HUES6 (cell line): ENCODE results near the gene B4GALT1.

Experiments used
- H3K27ac ChIP-seq: 2 replicates; pipeline ENCODE4 v1.7.0; 2013; ENCODE audit warnings: low read depth, mild to moderate bottlenecking, low read length, inconsistent platforms
- H3K27me3 ChIP-seq: 2 replicates; pipeline ENCODE4 v1.6.1; 2013; ENCODE audit warnings: low read length; ENCODE audit not compliant: control insufficient read depth, insufficient read depth
- H3K36me3 ChIP-seq: 2 replicates; pipeline ENCODE4 v1.6.1; 2013; ENCODE audit warnings: low read length; ENCODE audit not compliant: control insufficient read depth, insufficient read depth
- H3K4me1 ChIP-seq: 2 replicates; pipeline ENCODE4 v1.6.1; 2013; ENCODE audit warnings: low read length; ENCODE audit not compliant: control insufficient read depth, insufficient read depth
- H3K4me3 ChIP-seq: 2 replicates; pipeline ENCODE4 v1.5.1; 2013; ENCODE audit warnings: low read depth, low read length
- H3K9ac ChIP-seq: one replicate; pipeline ENCODE4 v1.6.1; 2013; ENCODE audit warnings: mild to moderate bottlenecking, low read length
- H3K9me3 ChIP-seq: 2 replicates; pipeline ENCODE4 v1.6.1; 2013; ENCODE audit warnings: low read depth, low read length; ENCODE audit not compliant: control insufficient read depth, insufficient read depth

B4GALT1 gene

GRCh38 chr9:33146298-33146697 lies 20.8 kb downstream of the B4GALT1 start:
- Histone ChIP-seq H3K4me1 (peaks cover 5% of the 10 kb centered on the region; the same call in 1 of the 2 replicates), H3K4me3 (no peak overlapping the region), H3K36me3 (no peaks in the 10 kb centered on the region), H3K9me3 (no peaks in the 10 kb centered on the region), H3K9ac (no peak overlapping the region), H3K27me3 (no peaks in the 10 kb centered on the region), H3K27ac (no peak overlapping the region)

GRCh38 chr9:33144551-33144950 lies 22.6 kb downstream of the B4GALT1 start:
- Histone ChIP-seq H3K27me3 (no peaks in the 10 kb centered on the region), H3K4me1 (peaks cover 6% of the 10 kb centered on the region; the same call in 1 of the 2 replicates), H3K9ac (no peak overlapping the region), H3K36me3 (no peaks in the 10 kb centered on the region), H3K4me3 (no peak overlapping the region), H3K9me3 (no peaks in the 10 kb centered on the region), H3K27ac (no peak overlapping the region)

- Histone ChIP-seq H3K4me3 (no peak overlapping the region), H3K4me1 (peaks cover 10% of the 10 kb centered on the region; the same call in 1 of the 2 replicates), H3K36me3 (no peaks in the 10 kb centered on the region), H3K27me3 (no peaks in the 10 kb centered on the region), H3K9ac (no peak overlapping the region), H3K9me3 (no peaks in the 10 kb centered on the region), H3K27ac (no peak overlapping the region)
Measured at GRCh38 chr9:33143241-33143661, 23.9 kb downstream of the B4GALT1 start.

GRCh38 chr9:33142535-33142934 lies 24.6 kb downstream of the B4GALT1 start:
- no peak overlapping the region for H3K9ac ChIP-seq
- H3K4me3 ChIP-seq, result no peak overlapping the region
- peaks cover 10% of the 10 kb centered on the region; the same call in 1 of the 2 replicates for H3K4me1 ChIP-seq
- H3K36me3 ChIP-seq, result no peaks in the 10 kb centered on the region
- H3K27me3 ChIP-seq, result no peaks in the 10 kb centered on the region
- no peaks in the 10 kb centered on the region for H3K9me3 ChIP-seq
- H3K27ac ChIP-seq, result no peak overlapping the region

GRCh38 chr9:33140401-33141360 lies 26.5 kb downstream of the B4GALT1 start:
- H3K9ac ChIP-seq, result no peak overlapping the region

GRCh38 chr9:33139421-33140228 lies 27.5 kb downstream of the B4GALT1 start:
- Histone ChIP-seq H3K9ac (no peak overlapping the region), H3K27me3 (no peaks in the 10 kb centered on the region), H3K4me1 (peaks cover 10% of the 10 kb centered on the region; the same call in 1 of the 2 replicates), H3K36me3 (no peaks in the 10 kb centered on the region), H3K9me3 (no peaks in the 10 kb centered on the region), H3K27ac (no peak overlapping the region), H3K4me3 (no peak overlapping the region)

More at GRCh38 chr9:33140401-33141360, 26.5 kb downstream of the B4GALT1 start:
- Histone ChIP-seq H3K4me3 (no peak overlapping the region), H3K36me3 (no peaks in the 10 kb centered on the region), H3K9me3 (no peaks in the 10 kb centered on the region), H3K4me1 (peaks cover 10% of the 10 kb centered on the region; the same call in 1 of the 2 replicates), H3K27me3 (no peaks in the 10 kb centered on the region), H3K27ac (no peak overlapping the region)

GRCh38 chr9:33138768-33139167 lies 28.4 kb downstream of the B4GALT1 start:
- Histone ChIP-seq H3K9me3 (no peaks in the 10 kb centered on the region), H3K4me1 (peaks cover 10% of the 10 kb centered on the region; the same call in 1 of the 2 replicates), H3K9ac (no peak overlapping the region), H3K4me3 (no peak overlapping the region), H3K27me3 (no peaks in the 10 kb centered on the region), H3K27ac (no peak overlapping the region), H3K36me3 (no peaks in the 10 kb centered on the region)

GRCh38 chr9:33137781-33138264 lies 29.3 kb downstream of the B4GALT1 start:
- Histone ChIP-seq H3K9me3 (no peaks in the 10 kb centered on the region), H3K27me3 (no peaks in the 10 kb centered on the region), H3K9ac (no peak overlapping the region), H3K4me3 (no peak overlapping the region), H3K36me3 (0 out of 2 replicates have a peak, but pooled peaks cover 5% of the 10 kb centered on the region), H3K4me1 (peaks cover 10% of the 10 kb centered on the region; the same call in 1 of the 2 replicates), H3K27ac (no peak overlapping the region)

- H3K4me3 ChIP-seq, result no peak overlapping the region
- H3K27ac ChIP-seq, result no peak overlapping the region
- peaks cover 10% of the 10 kb centered on the region; the same call in 1 of the 2 replicates for H3K4me1 ChIP-seq
- H3K27me3 ChIP-seq, result no peaks in the 10 kb centered on the region
- no peaks in the 10 kb centered on the region for H3K9me3 ChIP-seq
- peaks cover 9% of the 10 kb centered on the region; the same call in 1 of the 2 replicates for H3K36me3 ChIP-seq
- no peak overlapping the region for H3K9ac ChIP-seq
Measured at GRCh38 chr9:33136721-33137670, 30.1 kb downstream of the B4GALT1 start.

GRCh38 chr9:33135470-33135958 lies 31.6 kb downstream of the B4GALT1 start:
- no peaks in the 10 kb centered on the region for H3K27me3 ChIP-seq
- no peak overlapping the region for H3K9ac ChIP-seq
- H3K27ac ChIP-seq, result no peak overlapping the region
- no peaks in the 10 kb centered on the region; the same call in 1 of the 2 replicates for H3K9me3 ChIP-seq
- peaks cover 10% of the 10 kb centered on the region; the same call in 1 of the 2 replicates for H3K4me1 ChIP-seq
- no peak overlapping the region for H3K4me3 ChIP-seq
- H3K36me3 ChIP-seq, result peaks cover 13% of the 10 kb centered on the region; the same call in 1 of the 2 replicates
